ENCODE data around the gene VPS26A.

DNA sequence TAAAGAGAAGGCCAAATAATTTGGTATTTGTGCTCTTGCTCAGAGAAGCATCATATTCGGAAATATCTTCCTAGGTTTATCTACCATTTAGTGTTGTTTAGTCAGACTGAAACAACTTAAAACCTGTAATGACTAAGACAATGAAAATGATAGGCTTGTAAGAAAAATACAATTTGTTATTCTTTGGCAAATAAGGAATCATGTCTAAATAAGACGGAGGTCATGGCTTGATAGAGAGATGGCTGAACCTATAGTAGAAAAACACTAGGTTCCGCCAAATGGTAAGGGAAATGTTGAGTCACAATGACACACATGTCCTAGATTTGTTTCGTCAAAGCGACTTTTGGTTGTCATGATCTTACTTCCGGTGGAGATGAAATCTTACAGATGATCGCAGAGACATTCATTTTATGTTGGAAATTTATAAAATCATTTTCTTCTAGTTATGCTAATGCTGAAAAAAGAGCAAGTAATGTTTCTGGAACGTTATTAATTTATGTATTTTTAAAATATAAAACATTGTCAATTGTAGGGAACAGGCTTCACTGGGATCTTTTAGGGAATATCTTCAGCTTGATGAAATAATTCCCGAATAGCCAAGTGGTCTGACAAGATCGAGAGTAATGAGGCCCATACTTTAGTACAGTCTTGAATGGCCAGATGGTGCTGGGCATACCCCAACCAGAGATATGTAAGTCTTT is 35.0 kb upstream of the VPS26A start:
- TF ChIP-seq, protein P1, sequence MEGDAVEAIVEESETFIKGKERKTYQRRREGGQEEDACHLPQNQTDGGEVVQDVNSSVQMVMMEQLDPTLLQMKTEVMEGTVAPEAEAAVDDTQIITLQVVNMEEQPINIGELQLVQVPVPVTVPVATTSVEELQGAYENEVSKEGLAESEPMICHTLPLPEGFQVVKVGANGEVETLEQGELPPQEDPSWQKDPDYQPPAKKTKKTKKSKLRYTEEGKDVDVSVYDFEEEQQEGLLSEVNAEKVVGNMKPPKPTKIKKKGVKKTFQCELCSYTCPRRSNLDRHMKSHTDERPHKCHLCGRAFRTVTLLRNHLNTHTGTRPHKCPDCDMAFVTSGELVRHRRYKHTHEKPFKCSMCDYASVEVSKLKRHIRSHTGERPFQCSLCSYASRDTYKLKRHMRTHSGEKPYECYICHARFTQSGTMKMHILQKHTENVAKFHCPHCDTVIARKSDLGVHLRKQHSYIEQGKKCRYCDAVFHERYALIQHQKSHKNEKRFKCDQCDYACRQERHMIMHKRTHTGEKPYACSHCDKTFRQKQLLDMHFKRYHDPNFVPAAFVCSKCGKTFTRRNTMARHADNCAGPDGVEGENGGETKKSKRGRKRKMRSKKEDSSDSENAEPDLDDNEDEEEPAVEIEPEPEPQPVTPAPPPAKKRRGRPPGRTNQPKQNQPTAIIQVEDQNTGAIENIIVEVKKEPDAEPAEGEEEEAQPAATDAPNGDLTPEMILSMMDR (IDR thresholded peaks at IDR 0.05): no peak
- TF ChIP-seq EP300 (IDR thresholded peaks at IDR 0.05) (no peak), POLR2AphosphoS5 (IDR thresholded peaks at IDR 0.05) (peak; percentile 55), POLR2A (IDR thresholded peaks at IDR 0.05) (peak; percentile 15 to 18)
